Type B pancreatic cell (in vitro differentiated cells): ENCODE measurements around the gene KDM7A. TPM values are rescaled to one million over a fixed set of nuclear protein-coding genes. Genes with fewer than 3 reads are reported as not detected.
A peak's percentile ranks its signal among the peaks of the same experiment; 100 is the strongest.

Experiments
- DNase-seq: peaks from one replicate; pipeline ENCODE4 v3.0.0; 2021; ENCODE audit warnings: mixed read lengths; ENCODE audit not compliant: unreplicated experiment; ENCODE audit errors: extremely low spot score
- H3K27ac Mint-ChIP-seq: 2 replicates; pipeline ENCODE4 v1.8.0; 2021; ENCODE audit warnings: mild to moderate bottlenecking, mixed read lengths
- H3K27me3 Mint-ChIP-seq: 2 replicates; pipeline ENCODE4 v1.8.0; 2021; ENCODE audit warnings: mixed read lengths
- H3K36me3 Mint-ChIP-seq: 2 replicates; pipeline ENCODE4 v1.8.0; 2021; ENCODE audit warnings: mixed read lengths
- H3K4me1 Mint-ChIP-seq: one replicate; pipeline ENCODE4 v1.8.0; 2021; ENCODE audit warnings: mixed read lengths; ENCODE audit not compliant: unreplicated experiment
- H3K4me3 Mint-ChIP-seq: 2 replicates; pipeline ENCODE4 v1.8.0; 2021; ENCODE audit warnings: mild to moderate bottlenecking, mixed read lengths
- H3K9me3 Mint-ChIP-seq: 2 replicates; pipeline ENCODE4 v1.8.0; 2021; ENCODE audit warnings: mixed read lengths
- total RNA-seq: library from RNA; stranded (reverse); gene quantifications from 2 replicates; pipeline ENCODE4 v1.2.1, GENCODE V29; 2021; ENCODE audit warnings: low replicate concordance
- TF ChIP-seq, protein P1 (sequence below): fragments of 200-600 bp; sonication (generic); conservative IDR thresholded peaks from 2 replicates; pipeline ENCODE4 v1.5.0; 2021; ENCODE audit warnings: antibody characterized with exemption, mild to moderate bottlenecking

KDM7A gene
- total RNA-seq, 1 donor from 2014 or later: 7.5 TPM

DNA sequence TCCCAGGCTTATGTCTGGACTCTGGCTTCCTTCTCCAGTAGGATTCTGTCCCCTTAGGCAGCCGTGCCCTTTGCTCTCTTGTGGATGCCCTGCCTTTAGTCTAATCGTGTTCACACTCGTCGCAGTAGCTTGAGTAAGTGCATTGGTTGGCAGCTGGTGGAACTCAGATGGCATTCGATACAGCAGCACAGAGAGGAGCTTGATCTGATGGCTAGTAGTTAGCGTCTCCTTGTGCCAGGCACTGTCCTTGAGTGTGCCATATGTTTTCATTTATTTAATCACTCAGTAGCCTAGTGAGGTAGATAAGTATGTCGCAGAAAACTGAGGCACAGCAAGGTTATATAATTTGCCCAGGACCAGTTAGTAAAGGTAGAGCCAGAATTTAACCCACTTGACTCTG lies 95.9 kb downstream of the KDM7A start:
- no peaks in the 10 kb centered on the region for H3K27me3 Mint-ChIP-seq
- no peaks in the 10 kb centered on the region for H3K4me1 Mint-ChIP-seq
- TF ChIP-seq, protein P1, sequence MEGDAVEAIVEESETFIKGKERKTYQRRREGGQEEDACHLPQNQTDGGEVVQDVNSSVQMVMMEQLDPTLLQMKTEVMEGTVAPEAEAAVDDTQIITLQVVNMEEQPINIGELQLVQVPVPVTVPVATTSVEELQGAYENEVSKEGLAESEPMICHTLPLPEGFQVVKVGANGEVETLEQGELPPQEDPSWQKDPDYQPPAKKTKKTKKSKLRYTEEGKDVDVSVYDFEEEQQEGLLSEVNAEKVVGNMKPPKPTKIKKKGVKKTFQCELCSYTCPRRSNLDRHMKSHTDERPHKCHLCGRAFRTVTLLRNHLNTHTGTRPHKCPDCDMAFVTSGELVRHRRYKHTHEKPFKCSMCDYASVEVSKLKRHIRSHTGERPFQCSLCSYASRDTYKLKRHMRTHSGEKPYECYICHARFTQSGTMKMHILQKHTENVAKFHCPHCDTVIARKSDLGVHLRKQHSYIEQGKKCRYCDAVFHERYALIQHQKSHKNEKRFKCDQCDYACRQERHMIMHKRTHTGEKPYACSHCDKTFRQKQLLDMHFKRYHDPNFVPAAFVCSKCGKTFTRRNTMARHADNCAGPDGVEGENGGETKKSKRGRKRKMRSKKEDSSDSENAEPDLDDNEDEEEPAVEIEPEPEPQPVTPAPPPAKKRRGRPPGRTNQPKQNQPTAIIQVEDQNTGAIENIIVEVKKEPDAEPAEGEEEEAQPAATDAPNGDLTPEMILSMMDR: no peak
- no peak for DNase-seq
- no peak overlapping the region for H3K27ac Mint-ChIP-seq
- H3K36me3 Mint-ChIP-seq: no peaks in the 10 kb centered on the region
- H3K9me3 Mint-ChIP-seq: no peaks in the 10 kb centered on the region
- no peak overlapping the region for H3K4me3 Mint-ChIP-seq

DNA sequence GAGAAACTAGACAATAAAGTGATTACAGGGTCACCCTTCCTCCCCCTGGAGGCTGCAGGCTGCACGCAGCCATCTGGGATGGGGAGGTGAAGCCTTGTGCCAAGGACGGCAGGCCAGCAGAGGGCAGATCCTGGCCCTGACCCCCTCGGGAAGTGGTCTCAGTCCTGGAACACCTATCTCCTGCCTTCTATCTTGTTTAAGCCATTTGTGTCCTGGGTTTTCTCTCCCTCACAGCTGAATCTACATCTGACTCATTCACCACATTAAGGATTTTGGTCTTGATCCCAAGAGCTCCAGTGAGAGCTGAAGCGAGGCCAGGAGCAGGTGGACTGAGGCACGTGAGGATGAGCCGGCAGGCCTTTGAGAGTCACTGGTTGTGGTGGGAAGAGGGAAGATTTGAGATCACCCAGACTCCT lies 97.7 kb downstream of the KDM7A start:
- no peaks in the 10 kb centered on the region for H3K27me3 Mint-ChIP-seq
- TF ChIP-seq, protein P1: peak; percentile 67

DNA sequence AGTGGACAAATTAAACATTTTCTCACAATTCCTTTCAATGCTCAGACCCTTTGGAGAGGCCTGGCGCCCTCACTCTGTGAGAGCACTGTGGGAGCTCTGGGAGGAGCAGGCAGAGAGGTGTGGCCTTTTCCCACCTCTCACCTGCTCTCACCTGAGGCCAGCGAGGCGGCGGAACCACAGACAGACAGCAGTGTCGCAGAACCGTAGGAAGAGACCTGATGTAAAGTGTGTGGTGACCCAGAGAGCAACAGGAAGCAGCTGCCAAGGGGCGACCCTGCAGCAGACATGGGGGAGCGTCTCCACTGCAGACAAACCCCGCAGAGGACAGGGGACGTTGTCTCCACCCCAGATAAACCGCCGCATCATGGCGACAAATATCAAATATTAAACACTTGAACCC lies 98.4 kb downstream of the KDM7A start:
- Mint-ChIP-seq H3K27me3 (no peaks in the 10 kb centered on the region), H3K4me1 (no peaks in the 10 kb centered on the region), H3K9me3 (no peaks in the 10 kb centered on the region), H3K4me3 (no peak overlapping the region), H3K36me3 (no peaks in the 10 kb centered on the region), H3K27ac (no peak overlapping the region)
- TF ChIP-seq, protein P1: no peak
- DNase-seq: no peak

More for the DNA sequence above, 97.7 kb downstream of the KDM7A start:
- Mint-ChIP-seq H3K4me3 (no peak overlapping the region), H3K4me1 (no peaks in the 10 kb centered on the region), H3K36me3 (no peaks in the 10 kb centered on the region), H3K9me3 (no peaks in the 10 kb centered on the region), H3K27ac (no peak overlapping the region)
- no peak for DNase-seq

DNA sequence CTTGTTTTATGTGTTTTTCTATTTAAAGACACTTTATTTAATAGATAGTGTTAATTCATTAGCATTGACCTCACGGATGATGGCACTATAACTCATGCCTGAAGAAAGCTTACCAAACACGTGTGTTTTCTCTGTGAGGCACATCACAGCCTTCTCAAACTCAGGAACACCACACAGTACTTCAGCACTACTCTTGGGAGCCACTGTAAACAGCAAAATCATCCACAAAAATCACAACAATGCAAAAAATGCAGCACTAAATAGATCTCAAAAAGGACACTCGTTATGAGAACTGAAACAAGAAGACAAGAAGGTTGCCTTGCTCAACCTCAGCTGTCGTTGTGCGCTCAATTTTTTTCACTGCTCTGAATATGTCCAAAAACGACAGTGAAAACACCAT lies 102.0 kb downstream of the KDM7A start:
- H3K4me3 Mint-ChIP-seq: no peak overlapping the region
- peaks cover 3% of the 10 kb centered on the region for H3K27me3 Mint-ChIP-seq

DNA sequence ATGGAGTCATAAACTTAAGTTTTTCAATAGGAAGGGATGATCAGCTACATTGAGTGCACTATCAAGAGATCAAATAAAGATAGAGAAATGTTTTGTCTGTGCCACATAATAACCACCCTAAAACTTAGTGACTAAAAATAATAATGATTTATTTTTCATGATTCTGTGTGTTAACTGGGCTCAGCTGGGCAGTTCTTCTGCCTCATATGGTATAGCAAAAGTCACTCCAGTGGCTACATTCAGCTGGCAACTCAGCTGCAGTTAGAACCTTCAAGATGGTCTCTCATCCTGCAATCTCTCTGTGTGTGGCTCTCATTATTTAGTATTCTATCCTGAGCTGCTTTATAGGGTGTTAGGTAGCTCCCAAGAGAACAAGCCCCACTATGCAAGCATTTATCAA lies 106.2 kb downstream of the KDM7A start:
- no peaks in the 10 kb centered on the region for H3K4me1 Mint-ChIP-seq
- H3K4me3 Mint-ChIP-seq: no peak overlapping the region
- DNase-seq: no peak
- TF ChIP-seq, protein P1: no peak
- H3K9me3 Mint-ChIP-seq: peaks cover 14% of the 10 kb centered on the region
- peaks cover 3% of the 10 kb centered on the region for H3K27me3 Mint-ChIP-seq
- no peak overlapping the region for H3K27ac Mint-ChIP-seq
- no peaks in the 10 kb centered on the region for H3K36me3 Mint-ChIP-seq

More for the DNA sequence above, 102.0 kb downstream of the KDM7A start:
- no peaks in the 10 kb centered on the region for H3K36me3 Mint-ChIP-seq
- no peak overlapping the region for H3K27ac Mint-ChIP-seq
- DNase-seq: no peak
- H3K9me3 Mint-ChIP-seq: no peaks in the 10 kb centered on the region
- H3K4me1 Mint-ChIP-seq: no peaks in the 10 kb centered on the region
- TF ChIP-seq, protein P1: no peak
